ENCODE data around the gene FOCAD.

- TF ChIP-seq CTCF (IDR thresholded peaks at IDR 0.05) (no peak), EP300 (IDR thresholded peaks at IDR 0.05) (no peak), POLR2AphosphoS5 (IDR thresholded peaks at IDR 0.05) (no peak)
These were observed 14.7 kb downstream of the FOCAD start for GRCh38 chr9:20698782-20699181.

All from esophagus muscularis mucosa (tissue), 4 donors.